SK-N-SH (cell line): ENCODE data around the gene HEPACAM. TPM values are rescaled to one million over a fixed set of nuclear protein-coding genes. Genes with fewer than 3 reads are reported as not detected.

ENCODE experiments used
- CTCF ChIA-PET: fragments of 300-600, 350-600 bp; formaldehyde crosslinking; extraction: SDS; loops from one replicate; lab custom pipeline; 2021; lab: Yijun Ruan, JAX
- POLR2A ChIA-PET: fragments of 350-600 bp; sonication (Branson Sonifier 250); formaldehyde crosslinking; extraction: SDS; loops from one replicate; lab custom pipeline; 2020; ENCODE audit warnings: antibody characterized with exemption, inconsistent platforms; lab: Yijun Ruan, JAX
- DNase-seq: peaks from one replicate; pipeline ENCODE4 v3.0.0; 2012
- H2AFZ ChIP-seq: fragments of 200-600 bp; sonication (generic); 2 replicates; pipeline ENCODE4 v1.8.1; 2016; ENCODE audit warnings: antibody characterized with exemption, mild to moderate bottlenecking, low read depth
- H3F3A ChIP-seq: fragments of 200-600 bp; sonication (generic); replicated peaks from 2 replicates; pipeline ENCODE3; 2016; ENCODE audit warnings: antibody characterized with exemption, mild to moderate bottlenecking; ENCODE audit not compliant: insufficient read depth
- H3K27ac ChIP-seq, 2 experiments: fragments of 200-500 bp in 1 of 2; fragments of 200-600 bp in 1 of 2; sonication (Bioruptor generic) in 1 of 2; sonication (generic), shearing (Covaris generic) in 1 of 2; 2 replicates each; pipeline versions ENCODE4 v1.5.1 to v1.6.1; 2014 to 2016; ENCODE audit warnings: low read depth in 2 of 2, inconsistent platforms in 1 of 2, low read length in 1 of 2, mild to moderate bottlenecking in 1 of 2, mixed read lengths in 1 of 2
- H3K27me3 ChIP-seq: fragments of 200-600 bp; sonication (generic), shearing (Covaris generic); 2 replicates; pipeline ENCODE4 v1.6.1; 2016; ENCODE audit warnings: mixed run types; ENCODE audit not compliant: insufficient read depth
- H3K36me3 ChIP-seq, 2 experiments: fragments of 200-500 bp in 1 of 2; fragments of 200-600 bp in 1 of 2; sonication (Bioruptor generic) in 1 of 2; sonication (generic) in 1 of 2; replicated peaks in 1 of 2; 2 replicates each; pipeline versions ENCODE3 to v1.5.1; 2014 to 2016; ENCODE audit warnings: low read length in 1 of 2, mild to moderate bottlenecking in 1 of 2; ENCODE audit not compliant: insufficient read depth in 2 of 2, control insufficient read depth in 1 of 2
- H3K4me1 ChIP-seq, 2 experiments: fragments of 200-500 bp in 1 of 2; fragments of 200-600 bp in 1 of 2; sonication (Bioruptor generic) in 1 of 2; sonication (generic), shearing (Covaris generic) in 1 of 2; 2 replicates each; pipeline versions ENCODE4 v1.5.1 to v1.6.1; 2014 to 2016; ENCODE audit warnings: low read depth in 1 of 2, low read length in 1 of 2, mixed run types in 1 of 2; ENCODE audit not compliant: insufficient read depth in 2 of 2, control insufficient read depth in 1 of 2
- H3K4me2 ChIP-seq: fragments of 200-600 bp; sonication (generic), shearing (Covaris generic); 2 replicates; pipeline ENCODE4 v1.6.1; 2017; ENCODE audit warnings: mixed run types
- H3K4me3 ChIP-seq, 2 experiments: fragments of 200-500 bp in 1 of 2; fragments of 200-600 bp in 1 of 2; sonication (Bioruptor generic) in 1 of 2; sonication (generic), shearing (Covaris generic) in 1 of 2; 2 replicates each; pipeline versions ENCODE4 v1.5.1 to v1.8.1; 2014 to 2016; ENCODE audit warnings: low read depth in 2 of 2, inconsistent platforms in 1 of 2, low read length in 1 of 2, mild to moderate bottlenecking in 1 of 2, mixed read lengths in 1 of 2, moderate library complexity in 1 of 2
- H3K79me2 ChIP-seq: fragments of 200-600 bp; sonication (generic); 2 replicates; pipeline ENCODE4 v1.8.1; 2017; ENCODE audit warnings: mild to moderate bottlenecking; ENCODE audit not compliant: insufficient read depth
- H3K9ac ChIP-seq: fragments of 200-600 bp; sonication (generic); 2 replicates; pipeline ENCODE4 v1.6.1; 2017; ENCODE audit warnings: mixed run types
- H3K9me2 ChIP-seq: fragments of 200-600 bp; sonication (generic); 2 replicates; pipeline ENCODE4 v1.6.1; 2017; ENCODE audit warnings: mixed run types
- H3K9me3 ChIP-seq: fragments of 200-600 bp; sonication (generic); 2 replicates; pipeline ENCODE4 v1.6.1; 2017; ENCODE audit warnings: mixed run types, mild to moderate bottlenecking, moderate library complexity
- H4K20me1 ChIP-seq: fragments of 200-600 bp; sonication (generic); 2 replicates; pipeline ENCODE4 v1.6.1; 2017; ENCODE audit warnings: mild to moderate bottlenecking, mixed run types; ENCODE audit not compliant: insufficient read depth
- ELF1 ChIP-seq: IDR thresholded peaks from 2 replicates; pipeline ENCODE4 v1.4.0; 2012
- EP300 ChIP-seq, 2 experiments: IDR thresholded peaks; 2 replicates each; pipeline versions ENCODE4 v1.4.0 to v1.6.1; 2012; ENCODE audit warnings: borderline replicate concordance in 1 of 2, low read depth in 1 of 2, low read length in 1 of 2
- EZH2phosphoT487 ChIP-seq: fragments of 200-600 bp; sonication (generic); IDR thresholded peaks from 2 replicates; pipeline ENCODE4 v1.6.1; 2017; ENCODE audit warnings: low read depth, mixed run types, mild to moderate bottlenecking, antibody characterized with exemption, moderate library complexity, borderline replicate concordance
- MEF2A ChIP-seq: IDR thresholded peaks from 2 replicates; pipeline ENCODE4 v1.4.0; 2012; ENCODE audit warnings: low read depth, borderline replicate concordance
- NFIC ChIP-seq: IDR thresholded peaks from 2 replicates; pipeline ENCODE4 v1.4.0; 2012; ENCODE audit warnings: borderline replicate concordance
- SIN3A ChIP-seq: IDR thresholded peaks from 2 replicates; pipeline ENCODE4 v1.6.1; 2012; ENCODE audit warnings: low read depth, mild to moderate bottlenecking, low read length, moderate library complexity, borderline replicate concordance
- SMC3 ChIP-seq: IDR thresholded peaks from 2 replicates; pipeline ENCODE4 v1.6.1; 2012; ENCODE audit warnings: low read depth, low read length, improper control_type of control experiment
- TAF1 ChIP-seq: IDR thresholded peaks from 2 replicates; pipeline ENCODE4 v1.6.1; 2012; ENCODE audit warnings: low read depth, mild to moderate bottlenecking, low read length, moderate library complexity, borderline replicate concordance
- TEAD4 ChIP-seq: IDR thresholded peaks from 2 replicates; pipeline ENCODE4 v1.4.0; 2012; ENCODE audit warnings: mild to moderate bottlenecking, borderline replicate concordance; ENCODE audit not compliant: insufficient read depth
- YY1 ChIP-seq: IDR thresholded peaks from 2 replicates; pipeline ENCODE4 v1.4.0; 2012; ENCODE audit warnings: low read depth, mild to moderate bottlenecking
- WGBS: methylation state at CpG from one replicate; pipeline ENCODE4 v1.1.6; 2017; ENCODE audit warnings: low lambda C conversion rate; 5-methylcytosine and 5-hydroxymethylcytosine counted together
- polyA plus RNA-seq, 3 experiments: library from polyadenylated mRNA; depleted of rRNA; stranded (reverse); fragments of >200 nt; gene quantifications; 2 replicates each; pipeline ENCODE4 v1.2.3, GENCODE V29; 2012
- TF ChIP-seq, protein P1 (sequence below): IDR thresholded peaks from 2 replicates; pipeline ENCODE4 v1.6.1; 2012; ENCODE audit warnings: mild to moderate bottlenecking, low read depth, low read length, moderate library complexity
- TF ChIP-seq, protein P2 (sequence below): fragments of 200-600 bp; sonication (generic); IDR thresholded peaks from 2 replicates; pipeline ENCODE4 v1.6.1; 2017; ENCODE audit warnings: antibody characterized with exemption, mild to moderate bottlenecking, moderate library complexity
- TF ChIP-seq, protein P3 (sequence below): fragments of 150-350 bp; IDR thresholded peaks from 2 replicates; pipeline ENCODE4 v1.6.1; 2017; ENCODE audit warnings: antibody characterized with exemption, low read length, low read depth, borderline replicate concordance

HEPACAM gene
- polyA plus RNA-seq, 1 of the 3 experiments (the other 2 are of a cell fraction), result not detected

DNA sequence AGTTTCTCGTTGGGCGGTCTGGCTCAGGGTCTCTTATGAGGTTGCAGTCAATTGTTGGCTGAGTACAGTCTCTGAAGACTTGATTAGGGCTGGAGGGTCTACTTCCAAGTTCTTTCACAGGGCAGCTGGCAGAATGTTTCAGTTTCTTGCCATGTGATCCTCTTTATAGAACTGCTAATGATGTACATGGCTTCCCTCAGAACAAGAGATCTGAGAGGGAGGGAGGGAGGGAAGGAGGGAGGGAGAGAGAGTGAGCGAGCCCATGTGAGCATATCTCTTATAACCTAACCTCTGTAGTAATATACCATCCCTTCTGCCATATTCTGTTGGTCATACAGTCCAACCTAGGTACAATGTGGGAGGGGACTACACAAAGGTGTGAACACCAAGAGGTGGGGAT lies 15.5 kb upstream of the HEPACAM start:
- ChIA-PET POLR2A (no interaction called here), CTCF (interaction anchor here (1.2 kb wide), 1 partner anchor 75 kb away, joined by 3 read pairs; no protein-coding TSS in a partner anchor)
- WGBS, result 72% methylated on average over 3 of the region's 3 CpGs
- Histone ChIP-seq H3K4me3 (no peak overlapping the region), H4K20me1 (no peaks in the 10 kb centered on the region), H3K9me3 (0 out of 2 replicates have a peak, but pooled peaks cover 4% of the 10 kb centered on the region), H3K27ac (no peak overlapping the region), H3K4me1 (peaks cover 6 to 7% of the 10 kb centered on the region in 2 experiments; a peak in 3 of 4 replicates), H3K9me2 (no peaks in the 10 kb centered on the region), H2AFZ (no peak overlapping the region), H3K27me3 (no peaks in the 10 kb centered on the region), H3F3A (no peaks in the 10 kb centered on the region), H3K36me3 (no peaks in the 10 kb centered on the region), H3K4me2 (no peak overlapping the region), H3K9ac (no peak overlapping the region), H3K79me2 (peaks cover 5% of the 10 kb centered on the region; the same call in 1 of the 2 replicates)
- TF ChIP-seq, protein P1, sequence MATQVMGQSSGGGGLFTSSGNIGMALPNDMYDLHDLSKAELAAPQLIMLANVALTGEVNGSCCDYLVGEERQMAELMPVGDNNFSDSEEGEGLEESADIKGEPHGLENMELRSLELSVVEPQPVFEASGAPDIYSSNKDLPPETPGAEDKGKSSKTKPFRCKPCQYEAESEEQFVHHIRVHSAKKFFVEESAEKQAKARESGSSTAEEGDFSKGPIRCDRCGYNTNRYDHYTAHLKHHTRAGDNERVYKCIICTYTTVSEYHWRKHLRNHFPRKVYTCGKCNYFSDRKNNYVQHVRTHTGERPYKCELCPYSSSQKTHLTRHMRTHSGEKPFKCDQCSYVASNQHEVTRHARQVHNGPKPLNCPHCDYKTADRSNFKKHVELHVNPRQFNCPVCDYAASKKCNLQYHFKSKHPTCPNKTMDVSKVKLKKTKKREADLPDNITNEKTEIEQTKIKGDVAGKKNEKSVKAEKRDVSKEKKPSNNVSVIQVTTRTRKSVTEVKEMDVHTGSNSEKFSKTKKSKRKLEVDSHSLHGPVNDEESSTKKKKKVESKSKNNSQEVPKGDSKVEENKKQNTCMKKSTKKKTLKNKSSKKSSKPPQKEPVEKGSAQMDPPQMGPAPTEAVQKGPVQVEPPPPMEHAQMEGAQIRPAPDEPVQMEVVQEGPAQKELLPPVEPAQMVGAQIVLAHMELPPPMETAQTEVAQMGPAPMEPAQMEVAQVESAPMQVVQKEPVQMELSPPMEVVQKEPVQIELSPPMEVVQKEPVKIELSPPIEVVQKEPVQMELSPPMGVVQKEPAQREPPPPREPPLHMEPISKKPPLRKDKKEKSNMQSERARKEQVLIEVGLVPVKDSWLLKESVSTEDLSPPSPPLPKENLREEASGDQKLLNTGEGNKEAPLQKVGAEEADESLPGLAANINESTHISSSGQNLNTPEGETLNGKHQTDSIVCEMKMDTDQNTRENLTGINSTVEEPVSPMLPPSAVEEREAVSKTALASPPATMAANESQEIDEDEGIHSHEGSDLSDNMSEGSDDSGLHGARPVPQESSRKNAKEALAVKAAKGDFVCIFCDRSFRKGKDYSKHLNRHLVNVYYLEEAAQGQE, result no peak
- no peak for TF ChIP-seq TAF1
- no peak for TF ChIP-seq MEF2A
- TF ChIP-seq EP300 (IDR thresholded peaks at IDR 0.05; ENCODE audit: borderline replicate concordance in 1 of 2, low read depth in 1 of 2, low read length in 1 of 2), result no peak
- TF ChIP-seq NFIC, result no peak
- TF ChIP-seq ELF1, result no peak
- TF ChIP-seq, protein P2, sequence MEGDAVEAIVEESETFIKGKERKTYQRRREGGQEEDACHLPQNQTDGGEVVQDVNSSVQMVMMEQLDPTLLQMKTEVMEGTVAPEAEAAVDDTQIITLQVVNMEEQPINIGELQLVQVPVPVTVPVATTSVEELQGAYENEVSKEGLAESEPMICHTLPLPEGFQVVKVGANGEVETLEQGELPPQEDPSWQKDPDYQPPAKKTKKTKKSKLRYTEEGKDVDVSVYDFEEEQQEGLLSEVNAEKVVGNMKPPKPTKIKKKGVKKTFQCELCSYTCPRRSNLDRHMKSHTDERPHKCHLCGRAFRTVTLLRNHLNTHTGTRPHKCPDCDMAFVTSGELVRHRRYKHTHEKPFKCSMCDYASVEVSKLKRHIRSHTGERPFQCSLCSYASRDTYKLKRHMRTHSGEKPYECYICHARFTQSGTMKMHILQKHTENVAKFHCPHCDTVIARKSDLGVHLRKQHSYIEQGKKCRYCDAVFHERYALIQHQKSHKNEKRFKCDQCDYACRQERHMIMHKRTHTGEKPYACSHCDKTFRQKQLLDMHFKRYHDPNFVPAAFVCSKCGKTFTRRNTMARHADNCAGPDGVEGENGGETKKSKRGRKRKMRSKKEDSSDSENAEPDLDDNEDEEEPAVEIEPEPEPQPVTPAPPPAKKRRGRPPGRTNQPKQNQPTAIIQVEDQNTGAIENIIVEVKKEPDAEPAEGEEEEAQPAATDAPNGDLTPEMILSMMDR, result no peak
- no peak for TF ChIP-seq YY1
- TF ChIP-seq SMC3, result no peak
- TF ChIP-seq, protein P3, sequence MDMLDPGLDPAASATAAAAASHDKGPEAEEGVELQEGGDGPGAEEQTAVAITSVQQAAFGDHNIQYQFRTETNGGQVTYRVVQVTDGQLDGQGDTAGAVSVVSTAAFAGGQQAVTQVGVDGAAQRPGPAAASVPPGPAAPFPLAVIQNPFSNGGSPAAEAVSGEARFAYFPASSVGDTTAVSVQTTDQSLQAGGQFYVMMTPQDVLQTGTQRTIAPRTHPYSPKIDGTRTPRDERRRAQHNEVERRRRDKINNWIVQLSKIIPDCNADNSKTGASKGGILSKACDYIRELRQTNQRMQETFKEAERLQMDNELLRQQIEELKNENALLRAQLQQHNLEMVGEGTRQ, result no peak
- no peak for TF ChIP-seq SIN3A
- no peak for TF ChIP-seq TEAD4
- TF ChIP-seq EZH2phosphoT487, result no peak
- no peak for DNase-seq
